HG03108 (cell line): ENCODE measurements around the gene MSANTD3.
"Not testable (repeated sequence)": the region's sequence is repeated elsewhere in the genome, so short reads cannot be mapped to it uniquely, and the experiment has no call there.

ENCODE experiments used
- ATAC-seq: cut with Tn5 transposase; IDR thresholded peaks from one replicate; pipeline ENCODE4 v1.9.1; 2021; ENCODE audit warnings: moderate library complexity; ENCODE audit not compliant: unreplicated experiment

Gene MSANTD3, protein sequence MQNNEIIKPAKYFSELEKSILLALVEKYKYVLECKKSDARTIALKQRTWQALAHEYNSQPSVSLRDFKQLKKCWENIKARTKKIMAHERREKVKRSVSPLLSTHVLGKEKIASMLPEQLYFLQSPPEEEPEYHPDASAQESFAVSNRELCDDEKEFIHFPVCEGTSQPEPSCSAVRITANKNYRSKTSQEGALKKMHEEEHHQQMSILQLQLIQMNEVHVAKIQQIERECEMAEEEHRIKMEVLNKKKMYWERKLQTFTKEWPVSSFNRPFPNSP

DNA sequence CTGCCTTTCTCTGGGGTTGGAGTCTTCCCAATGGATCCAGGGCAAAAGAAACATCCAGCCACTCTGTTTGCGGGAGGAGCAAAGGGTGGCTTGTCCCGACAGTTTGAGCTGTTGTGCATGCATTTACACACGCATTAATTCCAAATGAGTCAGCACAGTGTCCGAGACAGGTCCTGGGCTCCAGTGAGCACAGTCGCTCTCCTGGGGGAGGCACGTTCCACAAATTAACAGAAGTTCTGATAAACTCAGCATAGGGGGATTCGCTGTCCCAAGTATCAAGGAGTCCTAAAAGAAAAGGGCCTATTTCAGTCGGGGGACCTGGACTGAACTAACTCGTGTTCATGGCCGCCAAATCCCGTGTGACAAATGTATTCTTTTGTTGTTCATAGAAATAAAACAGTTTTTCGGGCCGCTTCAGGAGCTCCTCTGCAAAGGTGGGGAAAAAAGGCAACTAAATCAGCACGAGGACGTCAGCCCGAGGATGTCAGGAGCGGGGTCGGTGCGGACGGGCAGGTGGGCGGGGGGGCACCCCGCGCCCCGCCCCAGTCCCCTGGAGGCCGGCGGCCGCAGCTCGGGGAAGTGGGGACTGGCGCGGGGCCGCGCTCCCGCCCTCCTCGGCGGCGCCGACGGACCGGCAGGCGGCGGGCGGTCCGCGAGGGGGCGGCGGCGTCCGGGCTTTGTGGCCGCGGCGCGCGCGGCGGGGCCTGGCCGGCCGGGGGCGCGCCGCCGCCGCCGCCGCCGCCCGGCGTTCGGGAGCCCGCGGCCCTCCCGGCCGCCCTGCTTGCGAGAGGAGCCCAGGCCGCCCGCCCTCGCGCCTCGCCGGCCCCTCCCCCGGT, at the start of gene MSANTD3:
Gene MSANTD3 (plus strand): TSS at position 614 of the 836 bp plus-strand sequence. CDS start 14,796 bp downstream, outside the sequence.
- ATAC-seq: peak; percentile 74

- ATAC-seq: no peak
These were observed 47.1 kb upstream of the MSANTD3 start for GRCh38 chr9:100379862-100380261.

- ATAC-seq: not testable (repeated sequence)
These were observed 34.0 kb upstream of the MSANTD3 start for GRCh38 chr9:100392989-100393388.

DNA sequence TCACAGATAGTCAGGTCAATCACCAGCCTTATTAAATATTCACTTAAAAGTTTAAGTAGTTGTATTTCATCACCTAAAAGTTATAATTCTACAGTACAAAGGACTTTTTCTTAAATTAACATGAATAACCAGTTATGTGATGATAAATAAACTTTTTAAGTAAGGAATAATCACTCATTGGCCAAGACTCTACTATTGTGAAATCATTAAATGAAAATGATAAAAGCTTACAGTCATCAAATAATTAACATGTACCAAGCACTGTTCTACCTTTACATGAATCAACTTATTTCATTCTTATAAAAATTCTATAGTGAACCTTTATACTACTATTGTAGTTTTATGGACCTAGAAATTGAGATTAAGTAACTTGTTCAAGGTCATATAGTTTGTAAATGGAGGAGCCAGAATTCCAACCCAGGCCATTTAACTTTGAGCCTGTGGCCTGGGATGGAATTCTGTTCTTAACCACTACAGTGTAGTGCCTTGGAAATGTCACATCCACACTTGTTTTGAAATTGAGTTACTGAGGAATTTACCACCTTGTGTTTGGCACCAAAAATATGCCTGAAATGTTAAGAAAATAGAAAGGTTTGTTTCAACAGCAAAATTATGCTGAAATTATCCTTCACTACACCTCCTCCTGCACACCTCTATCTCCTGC, 32.8 kb upstream of the MSANTD3 start:
- no peak for ATAC-seq

GRCh38 chr9:100394816-100395215, 32.1 kb upstream of the MSANTD3 start:
- no peak for ATAC-seq

DNA sequence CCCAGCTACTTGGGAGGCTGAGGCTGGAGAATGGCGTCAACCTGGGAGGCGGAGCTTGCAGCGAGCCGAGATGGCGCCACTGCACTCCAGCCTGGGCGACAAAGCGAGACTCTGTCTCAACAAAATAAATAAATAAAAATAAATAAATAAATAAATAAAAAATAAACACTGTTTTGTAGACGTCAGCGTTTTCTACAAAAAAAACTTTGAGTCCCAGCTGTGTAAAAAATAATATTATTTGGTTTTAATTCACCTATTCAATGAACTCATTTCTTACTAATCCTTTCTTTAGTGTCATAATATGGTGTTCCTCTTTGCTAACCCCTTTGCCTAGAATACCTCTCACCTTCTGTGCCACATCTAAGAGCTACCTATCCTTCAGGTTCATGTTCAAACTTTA, 30.2 kb upstream of the MSANTD3 start:
- ATAC-seq: no peak

DNA sequence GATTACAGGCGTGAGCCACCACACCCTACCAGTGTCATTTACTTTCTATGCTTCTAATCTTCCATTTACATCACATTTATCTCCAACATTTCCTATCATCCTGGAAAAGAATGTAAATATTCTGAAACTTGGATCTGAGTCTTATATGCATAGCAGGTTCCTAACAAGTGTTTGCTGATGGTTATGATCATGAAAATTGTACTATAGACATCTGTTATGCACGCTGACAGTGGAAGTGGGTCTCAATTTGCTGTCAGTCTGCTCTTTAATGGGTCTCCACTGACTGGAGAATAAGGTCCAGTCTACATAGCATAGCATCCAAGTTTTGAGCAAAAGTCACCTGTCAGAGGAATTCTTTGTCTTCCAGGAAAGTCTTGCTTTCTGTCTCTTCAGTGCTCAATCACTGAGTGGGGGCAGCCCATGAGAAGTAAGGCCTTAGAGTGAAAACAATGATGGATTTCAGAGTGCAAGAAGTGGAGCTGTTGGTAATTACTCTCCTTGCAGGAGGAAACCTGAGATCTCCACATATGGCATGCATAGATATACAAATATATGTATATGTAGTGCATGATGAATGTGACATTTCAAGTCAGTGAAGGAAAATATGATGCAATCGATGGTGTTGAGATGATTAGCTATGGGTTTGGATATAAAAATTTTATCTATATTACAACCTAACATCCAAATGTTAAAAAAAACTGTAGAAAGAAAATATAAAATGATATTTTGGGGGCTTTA, 29.2 kb upstream of the MSANTD3 start:
- no peak for ATAC-seq

GRCh38 chr9:100401042-100401441, 25.9 kb upstream of the MSANTD3 start:
- ATAC-seq: no peak

GRCh38 chr9:100406962-100407361, 20.0 kb upstream of the MSANTD3 start:
- ATAC-seq: no peak

GRCh38 chr9:100408546-100409175, 18.3 kb upstream of the MSANTD3 start:
- no peak for ATAC-seq

DNA sequence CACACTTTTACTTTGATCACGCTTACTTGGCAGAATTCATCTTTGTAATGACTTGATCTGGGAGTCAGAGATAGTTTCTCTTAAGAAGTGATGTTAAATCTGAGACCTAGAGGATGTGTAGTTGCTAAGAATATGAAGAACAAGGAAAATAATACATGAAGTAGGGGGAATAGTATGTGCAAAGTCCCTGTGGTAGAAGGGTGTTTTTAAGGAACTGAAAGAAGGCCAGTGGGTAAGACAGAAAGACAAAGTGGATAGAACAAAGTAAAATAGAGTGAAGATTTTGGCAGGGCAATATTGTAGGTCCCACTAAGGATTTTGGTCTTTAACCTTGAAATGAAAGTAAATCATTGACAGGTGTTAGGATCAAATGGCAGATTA, 17.8 kb upstream of the MSANTD3 start:
- ATAC-seq: no peak

- ATAC-seq: peak; percentile 99
These were observed 15.3 kb upstream of the MSANTD3 start for GRCh38 chr9:100411472-100412283.

DNA sequence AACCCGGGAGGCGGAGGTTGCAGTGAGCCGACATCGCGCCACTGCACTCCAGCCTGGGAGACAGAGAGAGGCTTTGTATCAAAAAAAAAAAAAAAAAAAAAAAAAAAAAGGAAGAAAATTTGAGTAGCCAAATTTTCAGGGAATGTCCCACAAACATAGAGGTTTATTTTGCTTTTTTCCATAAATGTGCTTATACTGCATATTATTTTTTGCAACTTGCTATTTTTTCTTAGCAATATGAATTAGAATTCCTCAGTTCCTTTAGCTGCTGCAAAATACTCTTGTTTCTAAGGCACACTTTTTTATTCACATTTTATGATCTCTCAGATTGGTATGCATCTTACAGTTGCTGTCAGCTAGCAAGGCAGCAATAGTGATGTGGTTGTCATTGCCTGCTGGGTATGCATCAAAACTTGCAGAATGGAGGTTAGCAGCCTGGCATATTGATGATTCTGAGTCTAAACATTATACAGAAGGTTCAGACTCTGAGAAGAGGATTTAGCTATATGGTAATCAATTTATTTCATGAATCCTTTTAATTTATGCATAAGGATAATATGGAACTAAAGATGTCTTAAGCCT, 13.0 kb upstream of the MSANTD3 start:
- ATAC-seq: no peak

- ATAC-seq: no peak
These were observed 9.1 kb upstream of the MSANTD3 start for GRCh38 chr9:100417815-100418214.

- no peak for ATAC-seq
These were observed 7.8 kb upstream of the MSANTD3 start for GRCh38 chr9:100419166-100419565.

DNA sequence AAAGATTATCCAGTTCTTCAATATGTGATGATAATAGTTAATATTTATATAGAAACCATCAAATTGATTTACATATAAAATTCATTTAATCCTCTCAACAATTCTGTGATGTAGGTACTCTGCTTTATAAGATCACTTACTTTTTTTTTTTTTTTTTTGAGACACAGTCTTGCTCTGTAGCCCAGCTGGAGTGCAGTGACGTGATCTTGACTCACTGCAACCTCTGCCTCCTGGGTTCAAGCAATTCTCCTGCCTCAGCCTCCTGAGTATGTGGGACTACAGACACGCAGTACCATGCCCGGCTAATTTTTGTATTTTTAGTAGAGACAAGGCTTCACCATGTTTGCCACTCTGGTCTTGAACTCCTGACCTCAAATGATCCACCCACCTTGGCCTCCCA, 5.8 kb upstream of the MSANTD3 start:
- ATAC-seq: not testable (repeated sequence)

GRCh38 chr9:100425758-100426157, 1.2 kb upstream of the MSANTD3 start:
- ATAC-seq: no peak

- ATAC-seq: no peak
These were observed 784 bp upstream of the MSANTD3 start for GRCh38 chr9:100426189-100426529.
